NCI-H1436 (cell line): ENCODE measurements around the gene DENND10.
"Not testable (repeated sequence)": the region's sequence is repeated elsewhere in the genome, so short reads cannot be mapped to it uniquely, and the experiment has no call there.

ENCODE experiments used
- DNase-seq: peaks from one replicate; lab custom pipeline; 2025; lab: John Stamatoyannopoulos, UW

The DENND10 gene

DNA sequence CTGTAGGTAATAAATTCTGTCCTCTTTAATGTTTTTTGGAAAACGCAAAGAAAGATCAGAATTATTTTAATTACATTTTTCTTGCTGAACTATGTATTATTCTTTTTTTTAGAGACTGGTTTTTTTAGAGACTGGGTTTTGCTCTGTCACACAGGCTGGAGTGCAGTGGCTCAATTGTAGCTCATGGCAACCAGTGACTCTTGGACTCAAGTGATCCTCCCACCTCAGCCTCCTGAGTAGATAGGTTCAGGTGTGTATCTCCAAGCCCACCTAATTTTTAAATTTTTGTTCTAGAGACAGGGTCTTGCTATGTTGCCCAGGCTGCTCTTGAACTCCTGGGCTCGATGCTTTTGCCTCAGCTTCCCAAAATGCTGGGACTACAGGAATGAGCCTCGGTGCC lies 5.3 kb upstream of the DENND10 start:
- no peak for DNase-seq

DNA sequence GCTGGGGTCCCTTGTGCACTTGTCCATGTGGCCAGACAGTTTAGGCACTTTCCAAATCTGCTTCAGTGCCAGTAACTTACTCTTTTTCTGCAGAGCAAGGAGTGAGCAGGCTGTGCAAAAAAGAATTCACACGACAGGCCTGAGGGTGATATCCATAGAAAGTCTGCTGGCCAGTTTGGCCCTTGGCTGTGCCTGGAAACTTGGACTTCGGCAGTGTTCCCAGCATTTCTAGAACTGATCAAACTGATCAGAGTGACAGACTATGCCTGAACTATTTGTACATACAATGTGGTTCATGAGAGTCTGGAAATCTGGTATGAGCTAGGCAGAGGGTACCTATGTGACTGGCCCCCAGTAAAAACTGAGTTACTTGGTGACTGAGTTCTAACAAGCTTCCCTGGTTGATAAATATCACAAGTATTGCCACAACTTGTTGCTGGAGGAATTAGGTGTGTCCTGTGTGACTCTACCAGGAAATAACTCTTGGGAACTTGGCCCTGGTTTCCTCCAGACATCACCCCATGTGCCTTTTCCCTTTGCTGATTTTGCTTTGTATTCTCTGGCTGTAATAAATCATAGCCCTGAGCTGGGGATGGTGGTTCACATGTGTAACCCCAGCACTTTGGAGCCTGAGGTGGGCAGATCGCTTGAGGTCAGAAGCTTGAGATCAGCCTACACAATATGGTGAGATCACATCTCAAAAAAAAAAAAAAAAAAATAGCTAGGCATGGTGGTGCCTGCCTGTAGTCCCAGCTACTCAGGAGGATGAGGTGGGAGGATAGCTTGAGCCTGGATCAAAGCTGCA lies 3.3 kb upstream of the DENND10 start:
- DNase-seq, result no peak

DNA sequence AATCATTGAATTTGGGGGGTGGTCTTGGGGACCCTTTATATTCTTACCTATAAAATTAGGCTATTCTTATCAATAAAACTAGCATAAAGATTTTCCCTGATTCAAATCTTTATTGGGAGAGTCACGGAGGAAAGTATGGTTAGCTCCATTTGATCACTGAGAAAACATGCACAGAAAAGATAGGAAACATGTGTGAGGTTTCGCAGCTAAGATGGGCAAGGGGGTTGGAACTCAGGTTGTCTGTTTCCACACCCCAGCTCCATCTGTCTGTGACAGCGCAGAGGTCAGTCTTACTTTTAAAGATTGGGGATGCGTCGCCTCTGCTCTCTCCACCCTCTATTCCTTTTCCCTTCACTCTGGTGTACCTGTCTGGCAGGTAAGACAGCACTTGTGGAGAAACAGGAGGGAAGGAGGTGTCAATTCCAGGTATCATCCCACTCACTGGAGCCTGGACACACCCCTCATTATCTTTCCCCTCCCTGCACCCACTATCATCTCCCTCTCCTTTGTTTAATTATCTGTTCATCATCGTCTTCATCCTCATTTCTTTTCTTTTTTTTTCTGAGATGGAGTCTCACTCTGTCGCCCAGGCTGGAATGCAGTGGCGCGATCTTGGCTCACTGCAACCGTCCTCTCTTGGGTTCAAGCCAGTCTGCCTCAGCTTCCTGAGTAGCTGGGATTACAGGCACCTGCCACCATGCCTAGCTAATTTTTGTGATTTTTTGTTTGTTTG lies 2.4 kb upstream of the DENND10 start:
- DNase-seq, result peak; percentile 53

DNA sequence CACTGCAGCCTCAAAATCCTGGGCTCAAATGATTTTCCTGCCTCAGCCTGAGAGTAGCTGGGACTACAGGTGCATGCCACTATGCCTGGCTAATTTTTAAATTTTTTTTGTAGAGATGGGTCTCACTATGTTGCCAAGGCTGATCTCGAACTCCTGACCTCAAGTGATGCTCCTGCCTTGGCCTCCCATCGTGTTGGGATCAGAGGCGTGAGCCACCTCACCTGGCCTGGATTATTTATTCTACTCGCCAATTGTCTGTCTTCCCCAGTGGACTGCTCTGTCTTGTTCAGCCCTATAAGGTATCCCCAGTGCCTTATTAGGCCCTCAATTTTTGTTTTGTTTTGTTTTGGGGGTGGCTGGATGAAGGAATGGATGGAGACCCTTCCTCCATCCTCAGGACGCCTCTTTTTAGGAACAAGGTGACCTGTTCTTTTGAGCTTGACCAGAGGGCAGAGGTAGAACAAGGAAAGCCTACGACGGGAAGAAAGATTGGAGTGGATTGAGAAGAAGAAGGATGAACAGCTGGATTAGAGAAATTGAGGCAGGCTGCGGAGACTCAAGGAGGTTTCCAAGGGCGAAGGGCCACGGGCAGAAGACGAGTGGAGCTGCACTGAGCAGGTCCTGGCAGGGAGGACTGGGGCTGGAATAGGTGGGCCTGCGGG lies 541 bp upstream of the DENND10 start:
- DNase-seq, result no peak

DNA sequence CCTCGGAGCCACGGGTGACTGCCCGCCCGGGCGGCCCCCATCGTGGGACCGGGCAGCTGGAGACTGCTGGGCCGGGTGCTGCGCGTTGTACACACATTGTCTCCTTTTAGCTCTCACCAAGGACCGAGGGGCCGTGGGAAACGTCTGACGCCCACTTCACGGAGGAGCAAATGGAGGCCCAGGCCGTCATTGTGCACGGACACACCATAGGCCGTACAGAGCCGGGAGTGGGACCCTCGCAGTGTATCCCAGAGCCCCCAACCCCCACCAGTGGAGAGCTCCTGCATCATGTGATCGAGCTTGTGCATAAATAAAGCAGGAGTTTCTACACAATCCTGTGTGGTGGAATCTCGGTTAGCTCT lies 722 bp downstream of the DENND10 start:
- DNase-seq, result no peak

DNA sequence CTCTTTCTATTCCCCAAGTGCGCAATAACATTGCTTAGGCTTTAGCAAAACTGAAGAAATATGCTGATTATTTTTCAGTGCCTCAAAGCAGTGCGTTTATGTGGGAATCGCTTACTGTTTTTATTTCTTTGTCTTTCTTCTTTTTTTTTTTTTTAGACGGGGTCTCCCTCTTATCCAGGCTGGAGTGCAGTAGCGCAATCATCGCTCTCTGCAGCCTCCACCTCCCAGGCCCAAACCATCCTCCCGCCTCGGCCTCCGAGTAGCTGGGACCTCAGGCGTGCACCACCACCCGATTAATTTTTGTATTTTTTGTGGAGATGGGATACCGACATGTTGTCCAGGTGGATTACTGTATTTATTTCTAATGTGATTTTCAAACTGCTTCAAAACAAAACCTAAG lies 1.2 kb downstream of the DENND10 start:
- no peak for DNase-seq

DNA sequence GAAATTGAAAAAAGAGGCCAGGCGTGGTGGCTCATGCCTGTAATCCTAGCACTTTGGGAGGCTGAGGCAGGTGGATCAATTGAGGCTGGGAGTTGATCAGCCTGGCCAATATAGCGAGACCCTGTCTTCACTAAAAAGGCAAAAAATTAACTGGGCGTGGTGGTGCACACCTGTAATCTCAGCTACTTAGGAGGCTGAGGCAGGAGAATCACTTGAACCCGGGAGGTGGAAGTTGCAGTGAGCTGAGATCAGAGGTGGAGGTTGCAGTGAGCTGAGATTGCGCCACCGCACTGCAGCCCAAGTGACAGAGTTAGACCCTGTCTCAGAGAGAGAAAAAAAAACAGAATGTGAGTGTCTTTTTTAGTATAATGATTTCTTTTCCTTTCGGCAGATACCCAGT lies 2.0 kb downstream of the DENND10 start:
- not testable (repeated sequence) for DNase-seq

DNA sequence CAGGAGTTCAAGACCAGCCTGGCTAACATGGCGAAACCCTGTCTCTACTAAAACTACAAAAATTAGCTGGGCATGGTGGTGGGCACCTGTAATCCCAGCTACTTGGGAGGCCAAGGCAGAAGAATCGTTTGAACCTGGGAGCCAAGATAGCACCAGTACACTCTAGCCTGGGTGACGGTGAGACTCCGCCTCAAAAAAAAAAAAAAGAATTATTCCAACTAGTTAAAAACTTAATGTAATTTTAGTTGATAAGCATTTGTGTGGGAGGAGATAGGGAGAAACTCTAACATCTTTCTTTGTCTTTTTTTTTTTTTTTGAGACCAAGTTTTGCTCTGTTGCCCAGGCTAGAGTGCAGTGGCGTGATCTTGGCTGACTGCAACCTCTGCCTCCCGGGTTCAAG lies 3.2 kb downstream of the DENND10 start:
- not testable (repeated sequence) for DNase-seq

DNA sequence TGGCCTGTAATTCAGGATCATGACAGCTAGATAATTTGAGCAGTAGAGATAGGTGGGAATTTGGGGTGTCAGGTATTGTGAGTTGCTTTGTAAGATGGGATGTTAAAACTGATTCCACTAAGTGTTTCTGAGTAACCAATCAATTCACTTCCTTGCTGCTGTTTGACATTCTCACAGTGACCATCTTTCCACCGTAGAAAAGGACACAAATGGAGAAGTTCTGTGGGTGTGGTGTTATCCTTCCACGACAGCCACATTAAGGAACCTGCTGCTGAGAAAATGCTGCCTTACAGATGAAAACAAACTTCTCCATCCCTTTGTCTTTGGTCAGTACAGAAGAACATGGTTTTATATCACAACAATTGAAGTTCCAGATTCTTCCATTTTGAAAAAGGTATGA lies 3.9 kb downstream of the DENND10 start:
- not testable (repeated sequence) for DNase-seq

DNA sequence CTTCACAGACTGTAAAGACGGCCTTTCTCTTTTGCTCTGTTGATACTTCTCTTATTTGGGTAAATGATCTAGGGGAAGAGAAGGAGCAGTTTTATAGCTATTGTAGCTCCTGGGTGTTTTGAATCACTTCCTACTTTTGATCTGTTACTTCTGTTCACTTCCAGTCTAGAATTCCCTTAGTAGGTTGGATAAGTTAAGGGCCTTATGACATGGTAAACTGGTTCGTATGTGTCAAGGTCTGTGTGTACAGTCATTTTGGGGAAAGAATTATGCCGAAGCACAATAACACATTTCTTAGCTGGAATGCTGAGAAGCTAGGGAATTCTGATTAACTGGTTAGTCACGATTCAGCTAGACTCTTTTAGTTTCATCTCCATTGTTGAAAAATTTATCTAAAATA lies 8.1 kb downstream of the DENND10 start:
- DNase-seq, result no peak

DNA sequence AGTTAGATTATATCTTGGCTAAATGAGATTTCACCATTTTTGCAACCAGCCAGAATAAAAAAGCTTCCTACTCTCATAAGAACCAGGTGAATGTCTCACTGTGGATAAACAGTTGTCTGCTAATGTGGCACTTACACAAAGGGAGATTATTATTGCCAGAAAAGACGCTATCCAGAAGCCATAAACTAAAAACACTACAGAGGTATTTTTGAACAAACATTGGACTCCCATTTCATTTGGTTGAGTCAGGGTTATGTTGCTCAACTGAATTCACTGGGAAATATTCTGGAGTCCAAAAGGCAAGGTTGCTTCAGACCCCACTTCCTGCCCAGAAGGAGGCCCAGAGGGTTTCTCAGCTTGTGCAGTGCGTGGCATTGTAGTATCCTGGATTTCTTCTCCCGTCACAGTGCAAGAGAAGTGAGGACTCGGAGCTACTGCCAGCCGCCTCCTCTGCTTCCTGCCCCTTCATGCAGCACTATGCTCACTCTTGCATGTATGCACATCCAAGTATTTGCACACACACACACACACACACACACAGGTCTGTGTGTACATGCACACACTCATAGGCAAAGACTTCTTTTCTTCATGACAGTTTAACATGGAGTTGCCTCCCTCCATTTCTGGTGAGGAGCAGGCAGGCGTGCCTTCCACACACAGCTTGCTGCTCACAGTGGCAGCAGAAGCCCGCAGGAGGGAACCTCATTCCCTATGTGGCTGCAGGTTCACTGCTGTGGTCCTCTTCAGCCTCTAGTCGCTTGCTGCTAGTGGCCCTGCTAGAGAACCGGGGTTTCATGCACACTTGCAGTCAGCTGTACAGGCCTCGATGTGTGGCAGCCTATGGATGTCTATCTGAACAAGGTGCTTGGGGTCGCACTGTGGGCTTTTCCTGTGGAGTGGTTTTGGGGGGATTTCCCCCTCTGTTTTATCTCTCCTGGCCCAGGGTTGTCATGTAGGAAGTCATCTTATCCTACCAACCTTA lies 10.1 kb downstream of the DENND10 start:
- no peak for DNase-seq

DNA sequence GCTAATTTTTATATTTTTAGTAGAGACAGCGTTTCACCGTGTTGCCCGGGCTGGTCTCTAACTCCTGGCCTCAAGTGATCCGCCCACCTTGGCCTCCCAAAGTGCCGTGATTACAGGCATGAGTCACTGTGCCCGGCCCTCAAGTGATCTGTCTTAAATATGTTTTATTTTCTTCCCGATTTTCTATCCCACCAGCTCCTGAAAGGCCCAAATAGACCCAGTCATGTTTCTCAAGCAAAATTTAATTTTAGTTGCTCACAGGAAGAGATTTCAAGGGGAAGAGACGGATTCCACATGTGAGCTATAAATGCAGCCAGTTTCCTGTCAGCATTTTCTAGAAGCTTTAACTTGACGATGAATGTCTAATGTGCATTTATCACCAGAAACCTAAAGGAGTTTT lies 12.0 kb downstream of the DENND10 start:
- DNase-seq, result no peak

DNA sequence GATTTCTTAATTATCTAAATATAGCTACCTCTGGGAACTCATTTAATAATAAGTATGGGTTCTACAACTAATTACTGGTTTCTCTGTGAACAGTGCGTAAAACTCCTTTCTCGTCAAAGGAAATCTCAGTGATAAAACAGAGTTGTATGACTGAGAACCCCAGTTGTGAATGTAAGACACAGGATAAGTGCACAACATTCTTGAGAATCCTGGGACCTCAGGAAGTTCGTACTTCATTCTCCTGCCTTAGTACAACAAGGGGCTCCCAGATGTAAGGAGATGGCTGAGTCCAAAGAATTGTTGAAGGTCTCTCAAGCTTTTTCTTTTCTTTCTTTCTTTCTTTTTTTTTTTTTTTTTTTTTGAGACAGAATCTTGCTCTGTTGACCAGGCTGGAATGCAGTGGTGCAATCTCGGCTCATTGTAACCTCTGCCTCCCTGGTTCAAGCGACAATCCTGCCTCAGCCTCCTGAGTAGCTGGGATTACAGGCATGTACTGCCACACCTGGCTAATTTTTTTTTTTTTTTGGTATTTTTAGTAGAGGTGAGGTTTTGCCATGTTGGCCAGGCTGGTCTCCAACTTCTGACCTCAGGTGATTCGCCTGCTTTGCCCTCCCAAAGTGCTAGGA lies 12.5 kb downstream of the DENND10 start:
- no peak for DNase-seq

DNA sequence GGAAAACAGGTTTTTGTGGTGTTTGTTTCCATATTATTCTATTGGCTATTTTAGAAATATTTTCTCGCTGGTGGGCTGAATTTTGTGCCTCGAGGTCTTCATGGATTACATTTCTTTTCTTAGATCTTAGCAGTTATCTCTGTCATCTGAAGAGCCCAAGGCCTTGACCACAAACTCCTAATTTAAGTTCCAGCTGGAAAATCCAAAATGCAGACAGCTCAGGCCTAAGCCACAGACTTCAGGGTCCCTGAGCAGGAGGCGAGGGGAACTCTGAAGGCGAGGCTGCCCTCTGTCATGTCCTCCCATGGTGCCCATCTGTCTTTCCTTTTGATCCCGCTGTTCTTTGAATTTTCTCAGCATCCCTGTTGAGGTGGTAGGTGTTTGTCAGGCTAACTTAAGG lies 14.3 kb downstream of the DENND10 start:
- no peak for DNase-seq

DNA sequence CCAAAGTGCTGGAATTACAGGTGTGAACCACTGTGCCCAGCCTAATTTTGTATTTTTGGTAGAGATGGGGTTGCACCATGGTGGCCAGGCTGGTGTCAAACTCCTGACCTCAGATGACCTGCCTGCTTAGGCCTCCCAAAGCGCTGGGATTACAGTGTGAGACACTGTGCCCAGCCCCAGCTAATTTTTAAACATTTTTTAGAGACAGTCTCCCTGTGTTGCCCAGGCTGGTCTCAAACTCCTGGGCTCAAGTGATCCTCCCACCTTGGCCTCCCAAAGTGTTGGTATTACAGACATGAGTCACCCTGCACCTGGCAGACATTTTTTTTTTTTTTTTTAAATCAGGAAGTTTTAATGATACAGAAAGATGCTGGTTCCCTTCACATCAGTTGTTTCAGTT lies 15.5 kb downstream of the DENND10 start:
- no peak for DNase-seq

DNA sequence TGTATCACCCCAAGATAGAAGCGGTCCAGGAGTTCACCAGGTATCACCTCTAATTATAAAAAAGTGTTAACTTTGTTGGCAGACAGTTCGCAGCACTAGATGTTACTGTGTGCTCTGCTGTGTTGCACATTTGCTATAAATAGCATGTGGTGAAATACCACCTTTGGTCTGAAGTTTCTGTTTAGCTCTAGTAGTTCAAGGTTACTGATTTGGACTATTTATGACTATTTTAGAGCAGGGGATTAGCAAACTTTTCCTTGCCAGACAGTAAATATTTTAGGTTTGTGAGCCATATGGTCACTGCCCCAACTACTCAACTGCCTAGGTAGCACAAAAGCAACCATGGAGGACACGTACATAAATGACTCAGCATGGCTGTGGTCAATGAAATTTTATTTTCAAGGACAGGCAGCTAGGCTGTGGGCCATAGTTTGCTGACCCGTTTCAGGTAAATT lies 16.5 kb downstream of the DENND10 start:
- no peak for DNase-seq

DNA sequence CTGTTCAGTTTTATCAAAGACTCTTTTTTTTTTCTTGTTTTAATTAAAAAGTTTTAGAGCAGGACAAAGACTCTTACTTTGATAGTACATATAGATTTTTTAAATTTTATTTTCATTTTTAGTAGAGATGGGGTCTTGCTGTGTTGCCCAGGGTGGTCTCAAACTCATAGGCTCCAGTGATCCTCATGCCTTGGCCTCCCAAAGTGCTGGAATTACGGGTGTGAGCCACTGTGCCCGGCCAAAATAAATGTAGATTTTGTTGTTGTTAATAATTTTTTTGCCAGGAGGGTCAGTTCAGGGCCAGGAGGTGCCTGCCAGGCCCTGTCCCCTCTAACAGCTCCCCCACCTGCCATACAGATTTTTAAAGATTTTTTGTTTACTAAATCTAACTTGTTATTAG lies 17.0 kb downstream of the DENND10 start:
- DNase-seq, result no peak

DNA sequence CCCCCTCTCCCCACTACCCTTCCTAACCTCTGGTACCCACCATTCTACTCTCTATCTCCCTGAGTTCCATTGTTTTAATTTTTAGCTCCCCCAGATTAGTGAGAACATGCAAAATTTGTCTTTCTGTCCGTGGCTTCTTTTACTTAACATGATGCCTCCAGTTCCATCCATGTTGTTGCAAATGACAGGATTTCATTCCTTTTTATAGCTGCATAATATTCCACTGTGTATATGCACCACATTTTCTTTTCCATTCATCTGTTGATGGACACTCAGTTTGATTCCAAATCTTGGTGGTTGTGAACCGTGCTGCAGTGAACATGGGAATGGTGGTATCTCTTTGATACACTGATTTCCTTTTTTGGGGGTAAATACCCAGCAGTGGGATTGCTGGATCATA lies 22.0 kb downstream of the DENND10 start:
- DNase-seq, result no peak

DNA sequence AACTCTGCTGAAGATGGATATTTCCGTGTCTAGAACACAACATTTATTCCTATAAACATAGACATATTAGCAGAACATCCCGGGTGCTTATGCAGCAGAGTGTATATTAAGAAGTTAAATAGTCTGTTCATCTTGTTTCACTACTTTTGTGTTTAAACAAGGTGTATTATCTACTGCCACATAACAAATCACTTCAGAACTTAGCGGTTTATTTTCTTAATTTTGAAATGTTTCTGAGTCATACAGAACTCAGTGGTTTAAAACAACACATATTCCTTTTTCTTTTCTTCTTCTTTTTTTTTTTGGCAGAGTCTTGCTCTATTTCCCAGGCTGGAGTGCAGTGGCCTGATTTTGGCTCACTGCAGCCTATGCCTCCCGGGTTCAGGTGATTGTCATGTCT lies 25.8 kb downstream of the DENND10 start:
- DNase-seq, result no peak

DNA sequence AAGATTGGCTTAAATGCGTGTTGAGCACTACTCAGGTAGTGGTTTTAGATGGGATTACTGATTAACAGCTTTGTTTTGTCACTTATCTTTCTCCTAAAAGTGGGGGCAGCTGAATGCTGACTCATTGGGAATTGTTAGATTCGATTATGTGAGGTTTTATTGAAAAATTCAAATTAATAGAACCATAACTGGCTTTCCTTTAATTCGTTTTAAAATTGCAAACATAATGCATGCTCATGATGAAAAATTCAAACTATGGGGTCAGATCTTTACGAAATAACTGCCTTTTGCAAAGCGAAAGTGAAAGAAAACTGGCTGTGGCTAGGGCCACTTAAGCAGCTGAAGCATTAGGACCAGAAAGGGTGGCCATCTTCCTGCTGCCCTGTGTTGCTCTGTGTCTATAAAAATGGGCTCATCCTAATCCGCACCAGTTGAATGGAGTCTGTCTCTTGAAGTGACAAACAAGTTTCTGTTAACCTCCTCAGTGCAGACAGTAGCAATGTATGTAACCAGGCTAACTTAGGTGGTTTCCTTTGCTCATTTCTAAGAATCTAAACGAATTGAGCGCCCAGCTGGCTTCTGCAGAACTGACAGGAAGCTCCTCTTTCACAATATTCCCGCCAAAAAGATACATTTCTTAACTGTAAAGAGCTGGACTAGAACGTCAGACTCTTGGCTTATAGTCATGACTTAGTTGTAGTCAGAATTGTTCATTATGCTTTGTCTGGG lies 27.8 kb downstream of the DENND10 start:
- no peak for DNase-seq
